PC-9 (cell line): ENCODE measurements around the gene MYADM. TPM values are rescaled to one million over a fixed set of nuclear protein-coding genes. Genes with fewer than 3 reads are reported as not detected.

Experiments used
- BruUV-seq: library from RNA; stranded (reverse); fragments of 400-500 nt; replicated peaks from 2 replicates; lab custom pipeline; 2021; lab: Mats Ljungman, UMichigan
- CTCF ChIA-PET: fragments of 300-600 bp; sonication (Branson Sonifier 250); formaldehyde crosslinking; loops from one replicate; lab custom pipeline; 2022; ENCODE audit warnings: antibody characterized with exemption; lab: Charles Lee
- POLR2A ChIA-PET: fragments of 300-600 bp; sonication (Branson Sonifier 250); formaldehyde crosslinking; loops from one replicate; lab custom pipeline; 2022; ENCODE audit warnings: antibody characterized with exemption; ENCODE audit not compliant: unreplicated experiment; lab: Charles Lee
- DNase-seq, 2 experiments: peaks; one replicate each; pipeline versions ENCODE4 v3.0.0 to v3.0.0-alpha.2; 2015 to 2022; ENCODE audit warnings: mixed read lengths in 1 of 2
- H2AFZ ChIP-seq: fragments of 200-600 bp; sonication (generic); 2 replicates; pipeline ENCODE4 v1.8.1; 2017; ENCODE audit warnings: antibody characterized with exemption
- H3F3A ChIP-seq: fragments of 200-600 bp; sonication (generic); 2 replicates; pipeline ENCODE4 v1.8.1; 2017; ENCODE audit warnings: antibody characterized with exemption, mild to moderate bottlenecking, low read depth; ENCODE audit not compliant: insufficient read depth
- H3K27ac ChIP-seq: fragments of 200-600 bp; sonication (generic); 2 replicates; pipeline ENCODE4 v1.6.1; 2016; ENCODE audit warnings: mixed run types
- H3K27me3 ChIP-seq: fragments of 200-600 bp; sonication (generic); 2 replicates; pipeline ENCODE4 v1.6.1; 2016; ENCODE audit warnings: low read depth, mixed run types; ENCODE audit not compliant: insufficient read depth
- H3K36me3 ChIP-seq: fragments of 200-600 bp; sonication (generic); 2 replicates; pipeline ENCODE4 v1.6.1; 2016; ENCODE audit warnings: low read depth, mixed run types
- H3K4me1 ChIP-seq: fragments of 200-600 bp; sonication (generic); replicated peaks from 2 replicates; pipeline ENCODE4 v1.6.1; 2016; ENCODE audit warnings: mixed run types; ENCODE audit not compliant: insufficient read depth
- H3K4me2 ChIP-seq: fragments of 200-600 bp; sonication (generic); 2 replicates; pipeline ENCODE4 v1.6.1; 2017; ENCODE audit warnings: mixed run types
- H3K4me3 ChIP-seq: fragments of 200-600 bp; sonication (generic); 2 replicates; pipeline ENCODE4 v1.6.1; 2016; ENCODE audit warnings: mixed run types
- H3K79me2 ChIP-seq: fragments of 200-600 bp; sonication (generic); 2 replicates; pipeline ENCODE4 v1.6.1; 2017; ENCODE audit warnings: low read depth, mixed run types
- H3K9me2 ChIP-seq: fragments of 200-600 bp; sonication (generic); 2 replicates; pipeline ENCODE4 v1.8.1; 2017; ENCODE audit warnings: mild to moderate bottlenecking; ENCODE audit not compliant: insufficient read depth
- H3K9me3 ChIP-seq: fragments of 200-600 bp; sonication (generic); 2 replicates; pipeline ENCODE4 v1.8.1; 2016; ENCODE audit warnings: low read depth; ENCODE audit not compliant: insufficient read depth
- H4K20me1 ChIP-seq: fragments of 200-600 bp; sonication (generic); 2 replicates; pipeline ENCODE4 v1.8.1; 2017; ENCODE audit not compliant: insufficient read depth
- CTCF ChIP-seq: fragments of 200-600 bp; sonication (generic); conservative IDR thresholded peaks from 2 replicates; pipeline ENCODE4 v1.6.1; 2017; ENCODE audit warnings: mixed run types, antibody characterized with exemption, mild to moderate bottlenecking, moderate library complexity
- EZH2 ChIP-seq: fragments of 200-600 bp; sonication (generic); IDR thresholded peaks from 2 replicates; pipeline ENCODE4 v1.8.0; 2017; ENCODE audit warnings: antibody characterized with exemption, low read depth
- intact Hi-C: fragments of 100-400 bp; cut with micrococcal nuclease; formaldehyde crosslinking; loops from one replicate; pipeline ENCODE4 v1.10.0; 2022; ENCODE audit not compliant: unreplicated experiment
- total RNA-seq: library from RNA; stranded (reverse); gene quantifications from 2 replicates; pipeline ENCODE4 v1.2.3, GENCODE V29; 2021

The MYADM gene
- total RNA-seq, 1 experiment from 2014 or later, result 230 TPM

- ChIA-PET CTCF (no interaction called here), POLR2A (no interaction called here)
- no peak for DNase-seq
- intact Hi-C loops, result loop anchor here (5.0 kb wide), 1 partner anchor 115 kb away; no protein-coding TSS in a partner anchor
- no peaks in the 10 kb centered on the region for H3K9me3 ChIP-seq
- H3K27ac ChIP-seq, result no peak overlapping the region
- BruUV-seq, result no TSS peak
- H2AFZ ChIP-seq, result no peak overlapping the region
- no peaks in the 10 kb centered on the region for H3K9me2 ChIP-seq
- no peaks in the 10 kb centered on the region for H3K36me3 ChIP-seq
- H4K20me1 ChIP-seq, result no peaks in the 10 kb centered on the region
- H3K79me2 ChIP-seq, result no peaks in the 10 kb centered on the region
- H3K4me2 ChIP-seq, result no peak overlapping the region
- TF ChIP-seq CTCF (no peak), EZH2 (no peak)
- H3K27me3 ChIP-seq, result peaks cover 22% of the 10 kb centered on the region
- H3K4me3 ChIP-seq, result no peak overlapping the region
- H3K4me1 ChIP-seq, result peaks cover 23% of the 10 kb centered on the region
- H3F3A ChIP-seq, result peaks cover 25% of the 10 kb centered on the region; the same call in 1 of the 2 replicates
Measured at GRCh38 chr19:53907193-53907581, 39.5 kb downstream of the MYADM start.

GRCh38 chr19:53907690-53908089 lies 40.0 kb downstream of the MYADM start:
- intact Hi-C loops, result loop anchor here (5.0 kb wide), 1 partner anchor 115 kb away; no protein-coding TSS in a partner anchor

GRCh38 chr19:53908106-53908934 lies 40.6 kb downstream of the MYADM start:
- Histone ChIP-seq H2AFZ (no peak overlapping the region), H3K4me2 (no peak overlapping the region), H3K9me3 (no peaks in the 10 kb centered on the region), H3K4me3 (no peak overlapping the region), H3K79me2 (no peaks in the 10 kb centered on the region), H3K27me3 (peaks cover 22% of the 10 kb centered on the region), H3K36me3 (no peaks in the 10 kb centered on the region), H4K20me1 (no peaks in the 10 kb centered on the region), H3F3A (peaks cover 25% of the 10 kb centered on the region; the same call in 1 of the 2 replicates), H3K4me1 (peaks cover 23% of the 10 kb centered on the region), H3K27ac (no peak overlapping the region), H3K9me2 (no peaks in the 10 kb centered on the region)
- peak in 1 of 2 experiments; percentile 31 for DNase-seq
- intact Hi-C loops, result loop anchor here (5.0 kb wide), 1 partner anchor 114 kb away; no protein-coding TSS in a partner anchor
- POLR2A ChIA-PET, result no interaction called here
- no peak for TF ChIP-seq CTCF
- TF ChIP-seq EZH2, result no peak
- CTCF ChIA-PET, result no interaction called here
- BruUV-seq, result no TSS peak

More at GRCh38 chr19:53907690-53908089, 40.0 kb downstream of the MYADM start:
- no peak for TF ChIP-seq CTCF
- TF ChIP-seq EZH2, result no peak
- CTCF ChIA-PET, result no interaction called here
- Histone ChIP-seq H3K4me1 (peaks cover 23% of the 10 kb centered on the region), H3K4me3 (no peak overlapping the region), H2AFZ (no peak overlapping the region), H3K79me2 (no peaks in the 10 kb centered on the region), H3K9me3 (no peaks in the 10 kb centered on the region), H3K9me2 (no peaks in the 10 kb centered on the region), H3K27ac (no peak overlapping the region), H3K27me3 (peaks cover 22% of the 10 kb centered on the region), H3F3A (peaks cover 25% of the 10 kb centered on the region; the same call in 1 of the 2 replicates), H3K36me3 (no peaks in the 10 kb centered on the region), H3K4me2 (no peak overlapping the region), H4K20me1 (no peaks in the 10 kb centered on the region)
- POLR2A ChIA-PET, result no interaction called here
- BruUV-seq, result no TSS peak
- DNase-seq, result no peak
